SJSA1 (cell line): ENCODE measurements around the gene PPP1R16B. TPM values are rescaled to one million over a fixed set of nuclear protein-coding genes. Genes with fewer than 3 reads are reported as not detected.

Source experiments
- DNase-seq, 2 experiments: peaks; one replicate each; pipeline ENCODE4 v3.0.0-alpha.2; 2015 to 2020; ENCODE audit warnings: low spot score in 2 of 2, low read depth in 1 of 2
- H3K27ac ChIP-seq: fragments of 250-450 bp; sonication (Bioruptor Pico); 2 replicates; pipeline ENCODE4 v1.5.1; 2020; ENCODE audit warnings: mild to moderate bottlenecking, moderate library complexity
- H3K27me3 ChIP-seq: fragments of 250-450 bp; sonication (Bioruptor Pico); replicated peaks from 2 replicates; pipeline ENCODE4 v1.5.1; 2020; ENCODE audit warnings: mild to moderate bottlenecking, moderate library complexity
- H3K36me3 ChIP-seq: fragments of 250-450 bp; sonication (Bioruptor Pico); 2 replicates; pipeline ENCODE4 v1.5.1; 2020; ENCODE audit warnings: mild to moderate bottlenecking
- H3K4me1 ChIP-seq: fragments of 250-450 bp; sonication (Bioruptor Pico); replicated peaks from 2 replicates; pipeline ENCODE4 v1.6.1; 2021; ENCODE audit warnings: mild to moderate bottlenecking
- H3K4me3 ChIP-seq: fragments of 250-450 bp; sonication (Bioruptor Pico); 2 replicates; pipeline ENCODE4 v1.5.1; 2020; ENCODE audit warnings: mild to moderate bottlenecking
- H3K9me3 ChIP-seq: fragments of 250-450 bp; sonication (Bioruptor Pico); replicated peaks from 2 replicates; pipeline ENCODE4 v1.5.1; 2020; ENCODE audit warnings: mild to moderate bottlenecking
- total RNA-seq: library from RNA; depleted of rRNA; stranded (reverse); fragments of >200 nt; shearing (Covaris generic); gene quantifications from 2 replicates; pipeline ENCODE4 v1.2.3, GENCODE V29; 2014; rRNA removed

PPP1R16B gene
- total RNA-seq, 1 experiment from 2014 or later, result 0.03 TPM

DNA sequence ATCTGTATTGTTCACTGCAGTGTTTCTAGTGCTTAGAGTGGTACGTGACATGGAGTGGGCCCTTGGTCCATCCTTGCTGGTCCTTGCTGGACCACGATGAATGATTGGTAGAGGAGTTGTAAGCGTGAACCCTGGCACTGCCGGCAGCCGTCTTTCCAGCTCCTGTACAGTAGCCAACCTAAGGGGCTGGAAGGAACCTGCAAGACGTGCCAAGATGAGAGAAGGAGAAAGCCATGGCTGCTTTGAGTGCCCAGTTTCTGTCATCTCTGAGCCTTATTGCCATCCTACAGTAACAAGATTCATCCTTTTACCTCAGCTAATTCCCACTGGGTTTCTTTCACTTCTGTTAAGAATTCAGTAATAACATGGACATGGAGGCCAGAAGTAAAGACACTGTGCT lies 162.6 kb downstream of the PPP1R16B start:
- no peak overlapping the region for H3K4me3 ChIP-seq
- no peaks in the 10 kb centered on the region for H3K9me3 ChIP-seq
- H3K27ac ChIP-seq, result no peak overlapping the region
- H3K4me1 ChIP-seq, result peaks cover 26% of the 10 kb centered on the region
- no peaks in the 10 kb centered on the region for H3K27me3 ChIP-seq
- no peak for DNase-seq
- H3K36me3 ChIP-seq, result peaks cover 29% of the 10 kb centered on the region

DNA sequence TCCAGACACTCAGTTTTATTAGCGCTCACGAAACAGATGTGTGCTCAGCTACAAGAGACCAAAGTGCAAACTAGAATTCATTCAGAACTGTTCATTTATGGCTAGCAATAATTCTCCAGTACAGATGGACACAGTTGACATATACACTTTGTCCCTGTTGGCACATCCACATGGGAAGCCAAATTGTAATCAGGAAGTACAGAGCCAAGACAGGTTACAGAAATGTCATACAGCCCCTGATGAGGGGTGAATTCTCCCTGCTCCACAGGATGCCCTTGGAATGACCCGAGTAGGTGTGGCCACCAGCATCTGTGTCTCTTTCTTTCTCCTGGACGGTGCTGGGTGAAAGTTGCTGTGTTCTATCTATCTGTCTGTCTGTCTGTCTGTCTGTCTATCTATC lies 164.2 kb downstream of the PPP1R16B start:
- Histone ChIP-seq H3K27ac (peak overlapping the region; percentile 54), H3K4me3 (no peak overlapping the region), H3K9me3 (no peaks in the 10 kb centered on the region), H3K36me3 (peaks cover 30% of the 10 kb centered on the region), H3K27me3 (no peaks in the 10 kb centered on the region), H3K4me1 (peaks cover 34% of the 10 kb centered on the region)
- no peak for DNase-seq

DNA sequence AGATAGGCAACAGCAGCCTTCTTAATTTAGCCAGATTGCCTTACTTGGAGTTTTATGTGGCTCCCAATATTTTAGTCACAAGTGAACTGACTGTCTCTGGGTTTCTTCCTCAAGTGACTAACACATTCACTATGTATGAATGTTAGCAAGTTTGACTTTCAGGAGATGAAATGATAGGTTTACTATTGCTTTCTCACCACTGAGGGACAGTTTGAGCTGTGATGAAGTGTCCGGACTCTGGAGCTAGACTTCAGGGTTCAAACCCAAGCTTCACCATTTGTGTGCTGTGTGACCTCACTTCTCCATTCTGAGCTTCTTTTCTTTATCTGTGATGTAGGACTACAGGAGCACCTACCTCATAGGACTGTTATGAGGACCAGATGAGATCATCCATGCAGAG lies 164.8 kb downstream of the PPP1R16B start:
- Histone ChIP-seq H3K4me1 (peaks cover 37% of the 10 kb centered on the region), H3K36me3 (peaks cover 28% of the 10 kb centered on the region), H3K4me3 (no peak overlapping the region), H3K27ac (peak overlapping the region; percentile 61), H3K27me3 (no peaks in the 10 kb centered on the region), H3K9me3 (no peaks in the 10 kb centered on the region)
- peak in 1 of 2 experiments; percentile 42 for DNase-seq

Other genes starting within 250 kb of the PPP1R16B start
- not detected in 2 replicates for gene ADIG, start 224.5 kb upstream of the PPP1R16B start, total RNA-seq
- 0.06 TPM in 1 of 2 replicates, not detected in the other for gene ARHGAP40, start 203.9 kb upstream of the PPP1R16B start, total RNA-seq
- not detected in 2 replicates for gene SLC32A1, start 81.2 kb upstream of the PPP1R16B start, total RNA-seq
- gene ACTR5, start 57.2 kb upstream of the PPP1R16B start, total RNA-seq, result 6.9 and 9.7 TPM in 2 replicates
- 71.4 and 85.6 TPM in 2 replicates for gene FAM83D, start 120.7 kb downstream of the PPP1R16B start, total RNA-seq
- 14.8 and 18.7 TPM in 2 replicates for gene DHX35, start 156.6 kb downstream of the PPP1R16B start, total RNA-seq